HG03460 (cell line): Measurements from ENCODE around the gene SLC1A1.
"Not testable (repeated sequence)": the region's sequence is repeated elsewhere in the genome, so short reads cannot be mapped to it uniquely, and the experiment has no call there.

Source experiments
- ATAC-seq: cut with Tn5 transposase; IDR thresholded peaks from one replicate; pipeline ENCODE4 v1.9.1; 2021; ENCODE audit not compliant: unreplicated experiment

Gene SLC1A1

DNA sequence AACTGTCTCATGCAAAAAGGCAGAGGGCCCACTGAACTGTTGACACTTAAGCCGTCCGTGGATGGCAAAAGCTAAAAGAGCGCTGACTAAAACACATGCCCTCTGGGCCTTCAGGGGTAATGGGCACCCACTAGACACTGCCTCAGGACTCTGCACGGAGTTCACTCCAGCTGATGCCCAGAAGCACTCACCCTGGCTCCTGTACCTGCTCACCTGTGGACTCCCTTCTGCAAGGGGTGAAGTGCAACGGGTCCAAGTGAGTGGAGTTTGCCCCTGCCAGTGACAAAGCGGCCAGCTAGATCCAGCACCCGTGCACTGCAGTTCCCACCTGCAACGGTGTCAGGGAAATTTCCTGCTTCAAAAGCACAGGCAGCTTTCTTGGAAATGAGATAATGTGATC is 50.2 kb downstream of the SLC1A1 start:
- no peak for ATAC-seq

DNA sequence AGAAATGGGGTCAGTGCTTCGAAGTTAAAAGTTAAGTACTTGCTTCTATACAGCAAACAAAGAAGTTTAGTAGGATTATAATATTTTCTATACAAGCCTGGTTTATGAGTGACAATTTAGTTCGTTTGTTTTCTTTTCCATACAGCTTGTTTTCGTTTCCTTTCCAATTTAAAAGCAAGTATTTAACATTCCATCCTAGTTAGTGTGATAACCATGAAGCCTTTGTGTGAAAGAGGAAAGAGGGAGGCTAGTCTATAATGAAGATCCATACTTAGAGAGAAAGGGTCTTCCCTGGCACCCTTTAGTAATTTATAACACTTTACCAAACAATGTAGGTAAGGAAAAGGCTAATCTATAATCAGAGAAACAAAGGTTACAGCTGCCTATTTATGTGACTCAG is 51.0 kb downstream of the SLC1A1 start:
- ATAC-seq = no peak

DNA sequence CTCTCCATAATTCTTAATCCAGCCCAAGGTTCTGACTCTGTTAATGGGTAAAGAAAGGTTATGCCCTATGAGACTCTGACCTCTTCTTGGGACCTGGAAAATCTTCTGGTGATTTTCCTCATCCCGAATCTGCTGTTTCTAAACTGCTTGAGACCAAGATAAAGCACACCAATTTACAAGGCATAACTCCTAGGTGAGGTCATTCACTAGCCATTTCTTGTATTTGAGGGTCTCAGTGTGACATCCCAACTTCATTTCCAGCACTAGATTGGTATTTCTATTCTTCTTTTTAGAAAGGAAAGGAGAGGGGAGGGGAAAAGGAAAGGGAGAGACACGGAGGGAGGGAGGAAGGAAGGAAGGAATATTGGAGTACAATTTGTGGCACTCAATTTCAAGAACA is 51.6 kb downstream of the SLC1A1 start:
- ATAC-seq = no peak

DNA sequence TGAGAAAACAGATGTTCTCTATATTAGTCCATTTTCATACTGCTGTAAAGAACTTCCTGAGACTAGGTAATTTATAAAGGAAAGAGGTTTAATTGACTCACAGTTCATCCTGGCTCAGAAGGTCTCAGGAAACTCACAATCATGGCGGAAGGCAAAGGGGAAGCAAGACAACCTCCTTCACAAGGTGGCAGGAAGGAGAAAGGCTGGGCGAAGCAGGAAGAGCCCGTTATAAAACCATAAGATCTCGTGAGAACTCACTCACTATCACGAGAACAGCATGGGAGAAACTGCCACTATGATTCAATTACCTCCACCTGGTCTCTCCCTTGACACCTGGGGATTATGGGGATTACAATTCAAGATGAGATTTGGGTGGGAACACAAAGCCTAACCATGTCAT is 54.4 kb downstream of the SLC1A1 start:
- ATAC-seq = not testable (repeated sequence)

DNA sequence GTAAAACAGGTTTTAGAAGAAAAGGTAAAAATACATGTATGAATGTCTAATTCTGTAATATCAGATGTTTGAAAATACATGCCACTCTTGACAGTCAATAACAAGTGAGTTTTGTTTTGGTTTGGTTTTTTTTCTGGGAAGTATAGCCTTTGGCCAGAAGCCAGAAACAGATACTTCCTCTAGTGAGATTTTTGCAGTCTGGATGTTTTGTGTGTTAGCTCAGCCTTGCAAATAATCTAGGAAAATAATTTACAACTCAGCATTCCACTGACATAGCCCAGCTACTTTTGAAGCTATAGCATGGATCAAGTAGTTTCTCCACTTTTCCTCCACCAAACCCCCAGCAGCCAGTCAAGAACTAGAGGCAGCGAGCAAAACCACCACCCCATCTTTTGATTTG is 56.7 kb downstream of the SLC1A1 start:
- ATAC-seq = no peak

DNA sequence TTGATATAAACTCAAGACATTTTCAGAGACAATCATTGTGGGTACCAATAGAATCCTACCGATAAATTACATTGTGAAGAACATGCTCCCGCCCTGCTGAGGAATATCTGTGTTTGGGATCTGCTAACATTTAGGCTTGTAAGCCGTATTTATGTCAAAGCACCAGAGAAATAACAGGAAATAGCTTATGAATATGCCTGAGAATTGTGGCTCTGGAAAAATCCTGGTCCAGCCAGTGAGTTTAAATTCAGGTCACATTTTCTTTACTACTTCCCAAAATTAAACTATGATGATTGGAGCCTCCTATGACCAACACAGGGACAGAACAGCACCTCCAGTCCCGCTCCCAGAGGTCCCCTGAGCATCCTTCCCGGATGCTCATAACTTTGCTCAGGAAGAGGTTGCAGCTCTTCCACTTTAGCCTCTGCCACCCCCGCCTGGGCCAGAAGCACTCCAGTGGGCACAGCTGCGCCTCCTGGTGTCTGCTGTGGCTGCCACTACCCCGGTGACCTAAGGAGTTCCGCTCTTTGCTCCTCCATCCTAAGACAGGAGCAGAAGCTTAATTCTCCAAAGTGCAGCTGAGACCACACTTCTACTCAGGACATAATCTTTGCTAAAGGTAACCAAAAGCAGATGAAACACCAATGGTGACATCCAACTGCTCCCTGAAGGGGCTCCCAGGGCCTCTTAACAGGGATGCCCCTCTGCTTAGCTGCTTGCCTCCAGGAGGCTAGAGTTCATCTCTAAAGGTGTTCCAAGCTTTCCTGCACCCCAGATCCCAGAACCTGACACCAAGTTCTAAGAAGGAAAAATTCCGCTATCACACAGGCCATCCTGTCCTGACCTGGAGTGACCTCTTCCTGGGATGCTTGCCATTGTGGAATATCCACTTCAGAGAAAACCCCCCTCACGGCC is 58.8 kb downstream of the SLC1A1 start:
- no peak for ATAC-seq

DNA sequence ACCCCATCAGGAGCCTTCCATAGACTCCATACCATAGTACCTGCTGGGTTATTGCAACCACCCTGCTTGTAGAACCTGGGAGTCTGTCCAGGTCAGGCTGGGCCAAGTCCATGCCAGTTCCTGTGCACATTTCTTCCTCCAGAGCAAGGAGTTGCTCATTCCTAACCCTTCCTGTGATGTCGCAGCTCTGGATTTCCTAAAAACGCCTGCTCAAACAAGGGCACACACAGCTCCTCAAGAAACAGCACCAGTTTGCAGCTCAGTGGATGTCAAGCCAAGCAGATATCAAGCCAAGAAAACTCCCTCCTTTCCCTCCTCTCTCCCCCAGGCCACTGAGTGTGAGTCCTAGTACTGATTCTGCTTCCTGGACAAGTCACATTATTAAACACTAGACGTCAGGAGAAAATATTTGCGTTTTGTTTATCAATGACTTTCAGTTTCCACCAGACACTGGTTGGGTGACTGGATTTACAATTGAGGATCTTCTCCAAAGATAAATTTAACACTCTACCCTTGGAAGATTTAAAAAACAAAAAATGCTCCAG is 59.6 kb downstream of the SLC1A1 start:
- no peak for ATAC-seq

DNA sequence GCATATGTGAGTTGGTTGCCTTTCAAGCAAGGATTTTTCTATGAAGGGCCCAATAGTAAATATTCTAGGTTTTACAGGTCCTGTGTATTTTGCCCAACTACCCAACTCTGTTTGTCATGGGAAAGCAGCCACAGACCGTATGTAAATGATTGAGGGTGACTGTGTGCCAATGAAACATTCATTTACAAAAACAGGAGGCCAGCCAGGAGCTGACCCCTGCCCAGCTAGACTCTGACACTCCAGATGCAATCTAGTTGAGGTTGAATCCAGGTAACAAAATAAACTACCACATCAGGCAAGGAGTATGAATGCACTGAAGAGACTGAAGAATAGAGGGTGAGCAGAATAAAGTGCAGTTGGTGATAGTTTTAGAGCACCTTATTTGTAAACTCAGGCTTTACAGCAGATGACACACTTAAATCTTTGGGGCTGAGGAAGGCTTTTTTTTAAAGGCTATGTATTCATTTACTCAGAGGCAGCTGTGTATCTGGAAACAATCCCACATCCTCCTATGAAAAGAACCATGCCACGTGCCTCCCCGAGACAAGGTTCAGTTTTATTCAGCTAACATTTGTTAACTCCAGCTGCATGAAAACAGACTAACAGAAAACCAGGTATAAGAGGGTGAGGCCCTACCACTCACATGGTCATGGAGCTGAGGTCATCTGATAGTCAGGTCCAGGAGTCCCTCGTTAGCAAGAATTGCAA is 60.7 kb downstream of the SLC1A1 start:
- ATAC-seq = no peak

DNA sequence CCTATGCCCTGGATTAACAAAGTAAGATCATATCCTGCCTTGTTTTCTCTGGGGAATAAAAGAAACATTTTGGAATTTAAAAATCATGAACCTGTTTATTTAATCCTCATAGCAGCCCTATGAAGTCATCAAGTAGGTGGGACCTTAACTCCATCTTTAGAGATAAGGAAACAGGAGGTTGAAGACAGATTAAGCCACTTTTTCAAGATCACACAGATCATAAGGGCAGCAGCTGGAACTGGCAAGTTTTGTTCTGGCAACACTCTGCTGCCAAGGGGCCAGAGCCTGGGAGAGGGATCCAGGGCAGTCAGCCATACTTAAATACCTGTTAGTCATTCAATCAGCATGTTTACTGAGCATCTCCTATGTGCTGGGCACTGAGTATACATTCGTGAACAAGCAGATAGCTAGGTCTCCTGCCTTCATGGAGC is 63.7 kb downstream of the SLC1A1 start:
- no peak for ATAC-seq

DNA sequence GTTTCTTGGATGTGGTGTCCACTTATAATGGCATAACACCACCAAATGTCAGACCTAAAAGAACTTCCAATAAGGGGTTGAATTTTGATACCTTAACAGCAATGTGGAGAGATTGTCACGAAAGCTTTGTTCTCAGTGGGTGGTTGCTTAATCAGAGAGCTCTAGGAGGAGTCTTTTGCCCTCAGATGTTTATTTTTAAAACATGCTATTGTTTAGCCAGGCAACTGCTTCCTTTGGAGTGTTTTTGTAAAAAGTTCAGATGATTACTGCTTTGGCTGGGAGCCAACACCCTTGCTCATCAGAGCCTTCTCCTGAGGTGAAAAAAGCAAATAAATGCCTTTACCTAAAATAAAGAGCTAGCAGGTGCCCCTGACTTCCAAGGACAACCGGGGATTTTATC is 65.0 kb downstream of the SLC1A1 start:
- no peak for ATAC-seq

DNA sequence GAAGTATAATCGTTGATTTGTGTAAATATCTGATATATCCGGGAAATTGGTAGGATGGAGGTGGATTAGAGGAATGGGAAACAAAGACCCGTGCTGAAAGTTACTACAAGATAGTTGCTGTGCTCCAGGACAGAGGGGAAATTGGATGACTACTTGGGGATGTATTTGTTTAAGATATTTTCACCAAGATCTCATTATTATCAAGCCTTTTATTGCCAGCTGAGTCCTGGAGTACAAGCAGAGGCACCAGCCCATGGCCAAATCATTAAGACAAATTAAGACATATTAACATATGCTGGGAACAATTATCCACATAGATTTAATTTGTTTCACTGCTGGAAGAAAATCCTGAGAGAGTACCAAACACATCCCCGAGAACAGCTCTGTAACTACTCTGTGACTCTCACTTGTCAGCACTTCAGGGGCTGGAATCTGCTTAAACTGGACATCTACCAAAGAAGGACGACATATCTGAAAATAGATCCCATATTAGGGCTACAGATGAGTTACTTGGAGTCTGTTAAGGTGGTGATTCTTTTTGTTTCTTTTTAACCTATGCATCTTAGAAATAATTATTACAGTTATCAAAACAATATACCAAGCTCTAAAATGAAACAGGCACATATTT is 68.2 kb downstream of the SLC1A1 start:
- ATAC-seq = no peak

DNA sequence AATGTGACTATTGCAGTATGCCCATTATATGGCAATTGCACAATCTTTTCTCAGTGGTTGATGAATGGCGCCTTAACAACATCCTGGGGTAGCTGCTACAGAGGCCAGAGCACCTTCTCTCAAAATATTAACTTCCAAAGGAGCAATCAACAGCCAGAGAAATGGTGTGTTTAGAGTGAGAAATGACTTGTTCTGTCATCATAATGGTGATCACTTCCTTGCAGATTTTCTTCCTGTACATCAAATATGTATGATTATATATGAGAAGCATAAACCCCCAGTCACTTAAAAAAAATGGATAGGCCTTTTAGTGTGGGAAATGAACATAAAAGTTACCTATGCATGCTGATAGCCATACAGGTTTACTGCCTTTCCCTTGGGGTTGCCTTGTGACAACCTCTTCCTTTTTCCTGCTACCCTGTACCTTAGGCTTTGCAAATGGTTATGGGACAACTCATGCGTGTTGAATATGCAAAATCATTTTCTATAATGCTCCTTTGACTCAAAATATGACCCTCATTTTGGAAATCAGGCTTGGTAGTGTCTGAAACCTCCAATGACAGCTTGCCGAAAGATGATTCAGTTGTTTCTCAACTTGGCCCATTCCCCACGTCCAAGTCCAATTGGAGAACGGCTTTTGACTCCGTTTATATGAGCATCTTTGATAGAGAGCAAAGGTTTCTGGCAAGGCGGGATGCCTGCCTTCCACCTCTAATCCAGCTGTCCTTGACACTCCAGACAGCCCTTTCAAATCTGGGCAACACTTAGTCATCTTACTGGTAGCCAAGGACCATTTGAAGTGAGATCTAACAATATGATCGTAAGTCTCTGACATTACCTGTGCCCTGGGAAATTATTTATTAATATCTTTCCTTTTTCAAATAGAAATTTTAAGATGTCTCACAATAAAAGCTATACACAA is 69.3 kb downstream of the SLC1A1 start:
- peak; percentile 90 for ATAC-seq

DNA sequence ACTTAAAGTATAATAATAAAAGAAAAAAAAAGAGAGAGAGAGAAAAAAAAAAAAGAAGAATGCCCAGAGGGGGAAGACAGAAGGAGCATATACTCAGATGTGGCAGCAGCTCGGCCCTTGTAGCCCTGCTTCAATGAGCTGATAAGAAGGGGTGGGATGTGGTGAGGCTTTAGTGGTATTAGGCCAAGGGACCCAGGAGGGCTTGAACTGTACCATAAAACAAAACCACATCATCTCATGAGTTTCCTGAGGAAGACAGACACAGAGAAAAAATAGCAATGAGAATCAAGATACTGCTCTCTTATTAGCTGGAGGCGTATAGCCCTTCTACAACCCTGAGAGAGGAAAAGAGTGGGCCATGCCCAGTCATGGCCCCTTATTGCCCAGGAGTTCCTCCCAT is 72.8 kb downstream of the SLC1A1 start:
- no peak for ATAC-seq

DNA sequence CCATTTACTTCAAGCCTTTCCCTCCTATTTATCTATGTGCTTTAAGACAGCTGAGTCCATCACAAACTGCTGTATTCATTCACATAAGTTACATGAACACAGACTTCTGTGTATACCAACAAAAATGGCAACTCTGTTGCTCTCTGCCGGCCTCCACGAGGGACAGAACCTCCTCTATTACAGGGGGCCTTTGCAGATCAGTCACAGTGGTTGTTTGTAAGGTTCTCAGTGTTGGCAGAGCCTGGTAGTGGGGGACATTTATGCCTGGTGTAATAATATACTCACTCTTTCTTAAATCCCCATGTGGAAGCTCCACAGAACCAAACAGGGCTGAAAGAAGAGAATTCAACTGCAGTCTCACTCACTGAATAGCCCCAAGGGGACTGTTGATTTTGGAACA is 76.5 kb downstream of the SLC1A1 start:
- ATAC-seq = no peak

DNA sequence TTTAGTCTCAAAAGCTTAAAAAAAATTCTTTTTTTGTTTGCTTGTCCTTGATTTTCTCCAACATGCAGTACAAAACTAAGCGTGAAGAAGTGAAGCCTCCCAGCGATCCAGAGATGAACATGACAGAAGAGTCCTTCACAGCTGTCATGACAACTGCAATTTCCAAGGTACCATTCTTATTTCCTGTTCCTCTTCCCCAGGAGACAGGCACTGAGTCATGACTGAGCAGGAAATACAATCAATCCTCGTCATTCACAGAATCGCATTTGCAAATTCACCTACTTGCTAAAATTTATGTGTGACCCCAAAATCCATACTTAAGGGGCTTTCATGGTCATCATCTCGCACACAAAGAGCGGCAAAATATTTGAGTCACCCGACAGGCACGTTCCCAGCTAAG is 77.3 kb downstream of the SLC1A1 start:
- ATAC-seq = no peak

DNA sequence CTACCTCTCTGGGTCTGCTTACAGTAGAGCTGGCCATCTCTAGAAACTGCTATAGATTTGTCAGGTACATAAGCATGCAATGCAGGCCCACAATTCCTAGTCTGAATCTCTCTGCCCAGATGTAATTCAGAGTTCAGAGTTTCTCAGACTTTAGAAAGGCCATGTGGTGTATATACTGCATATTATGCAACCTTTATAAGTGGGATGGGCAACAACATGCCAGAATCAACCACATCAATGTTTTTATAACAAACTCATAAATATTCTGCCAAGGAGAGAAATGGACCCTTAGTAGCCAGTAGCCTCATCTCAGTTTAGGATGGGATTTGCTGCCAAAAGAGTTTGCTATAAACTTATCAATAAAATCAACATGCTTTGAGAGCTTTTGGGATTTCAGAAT is 78.8 kb downstream of the SLC1A1 start:
- no peak for ATAC-seq

DNA sequence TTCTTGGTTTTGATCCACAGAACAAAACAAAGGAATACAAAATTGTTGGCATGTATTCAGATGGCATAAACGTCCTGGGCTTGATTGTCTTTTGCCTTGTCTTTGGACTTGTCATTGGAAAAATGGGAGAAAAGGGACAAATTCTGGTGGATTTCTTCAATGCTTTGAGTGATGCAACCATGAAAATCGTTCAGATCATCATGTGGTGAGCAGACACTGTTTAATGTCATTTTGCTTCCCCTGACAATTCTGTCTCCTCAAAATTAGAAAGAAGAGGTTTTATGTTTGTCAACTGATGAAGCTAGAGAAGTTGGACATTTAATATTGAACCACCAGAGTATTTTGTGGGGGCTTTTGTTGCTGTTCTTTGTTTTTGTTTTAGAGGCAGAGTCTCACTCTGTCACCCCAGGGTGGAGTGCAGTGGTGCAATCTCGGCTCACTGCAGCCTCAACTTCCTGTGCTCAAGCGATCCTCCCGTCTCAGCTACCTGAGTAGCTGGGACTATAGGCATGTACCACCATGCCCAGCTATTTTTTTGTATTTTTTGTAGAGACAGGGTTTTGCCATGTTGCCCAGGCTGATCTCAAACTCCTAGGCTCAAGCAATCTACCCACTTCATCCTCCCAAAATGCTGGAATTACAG is 82.0 kb downstream of the SLC1A1 start:
- no peak for ATAC-seq

DNA sequence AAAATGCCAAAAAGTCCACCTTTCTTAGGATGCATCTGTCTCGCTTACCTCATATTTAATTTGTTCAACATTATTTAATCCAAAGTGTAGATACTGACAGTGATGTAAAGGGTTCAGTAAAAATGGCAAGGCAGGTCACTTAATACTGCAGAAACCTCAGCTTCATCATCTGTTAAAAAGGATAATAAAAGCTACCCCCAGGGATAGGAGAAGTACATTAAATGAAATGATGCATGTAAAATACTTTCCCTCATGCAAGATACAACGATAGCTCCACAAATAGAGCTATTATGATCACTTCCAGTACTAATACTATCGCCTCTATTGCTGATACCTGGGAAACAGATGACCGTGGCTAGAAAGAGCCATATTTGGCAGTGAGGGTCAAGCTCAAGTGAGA is 82.9 kb downstream of the SLC1A1 start:
- ATAC-seq = no peak

DNA sequence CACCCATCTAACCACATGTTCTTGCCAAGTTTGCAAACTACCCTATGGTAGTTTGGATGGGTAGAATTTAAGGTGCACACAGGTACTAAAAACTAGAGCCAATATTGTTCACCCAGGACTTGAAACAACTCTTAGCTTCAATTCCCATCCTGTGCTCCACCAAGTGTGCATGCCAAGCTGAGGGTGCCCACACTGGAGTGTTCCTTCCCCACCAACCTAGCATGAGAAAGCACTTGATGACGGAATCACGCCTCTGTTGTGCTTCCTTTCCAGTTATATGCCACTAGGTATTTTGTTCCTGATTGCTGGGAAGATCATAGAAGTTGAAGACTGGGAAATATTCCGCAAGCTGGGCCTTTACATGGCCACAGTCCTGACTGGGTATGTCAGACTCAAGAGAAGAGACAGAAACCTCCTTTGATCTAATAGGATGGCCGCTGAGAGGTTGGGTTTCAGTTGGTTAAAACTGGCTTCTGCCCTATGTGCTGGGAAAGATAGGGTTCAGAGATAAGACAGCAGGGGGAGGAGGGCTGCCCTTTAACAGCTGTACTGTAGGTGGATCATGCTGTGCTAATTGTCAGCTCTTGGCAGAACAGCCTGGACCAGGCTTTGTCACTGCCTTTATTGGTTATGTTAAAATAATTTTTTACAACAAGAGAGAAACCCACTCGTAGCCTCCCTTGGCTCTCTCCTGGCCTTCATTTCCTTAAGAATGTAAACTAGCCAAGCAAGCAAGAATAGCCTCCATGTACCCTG is 83.5 kb downstream of the SLC1A1 start:
- no peak for ATAC-seq
